CD4-positive, alpha-beta T cell treated with Interleukin-6 at 100 ng/mL for 8 hours (primary cell): Measurements from ENCODE around the gene SARS1.
A peak's percentile ranks its signal among the peaks of the same experiment; 100 is the strongest.
"Not testable (repeated sequence)": the region's sequence is repeated elsewhere in the genome, so short reads cannot be mapped to it uniquely, and the experiment has no call there.

Experiments used
- DNase-seq: peaks from one replicate; pipeline ENCODE4 v3.0.0-alpha.2; 2020; ENCODE audit warnings: mixed read lengths, low spot score

Gene SARS1

GRCh38 chr1:109275706-109276345, 62.1 kb downstream of the SARS1 start:
- no peak for DNase-seq

GRCh38 chr1:109277434-109278204, 63.9 kb downstream of the SARS1 start:
- peak; percentile 52 for DNase-seq

GRCh38 chr1:109279615-109280278, 66.0 kb downstream of the SARS1 start:
- DNase-seq = no peak

GRCh38 chr1:109280862-109281261, 67.1 kb downstream of the SARS1 start:
- no peak for DNase-seq

GRCh38 chr1:109281680-109282496, 68.2 kb downstream of the SARS1 start:
- no peak for DNase-seq

- no peak for DNase-seq
These were observed 68.8 kb downstream of the SARS1 start for GRCh38 chr1:109282497-109282951.

GRCh38 chr1:109282952-109283747, 69.4 kb downstream of the SARS1 start, which contains the start of gene PSRC1:
Gene PSRC1 (minus strand): TSS chr1:109283145.
- peak; percentile 86 for DNase-seq

- DNase-seq = peak; percentile 12
These were observed 70.3 kb downstream of the SARS1 start for GRCh38 chr1:109283748-109284600.

GRCh38 chr1:109286762-109287161, 73.0 kb downstream of the SARS1 start:
- DNase-seq = not testable (repeated sequence)
